ENCODE measurements around the gene DMD.
"Not testable (repeated sequence)": the region's sequence is repeated elsewhere in the genome, so short reads cannot be mapped to it uniquely, and the experiment has no call there.

DMD gene

DNA sequence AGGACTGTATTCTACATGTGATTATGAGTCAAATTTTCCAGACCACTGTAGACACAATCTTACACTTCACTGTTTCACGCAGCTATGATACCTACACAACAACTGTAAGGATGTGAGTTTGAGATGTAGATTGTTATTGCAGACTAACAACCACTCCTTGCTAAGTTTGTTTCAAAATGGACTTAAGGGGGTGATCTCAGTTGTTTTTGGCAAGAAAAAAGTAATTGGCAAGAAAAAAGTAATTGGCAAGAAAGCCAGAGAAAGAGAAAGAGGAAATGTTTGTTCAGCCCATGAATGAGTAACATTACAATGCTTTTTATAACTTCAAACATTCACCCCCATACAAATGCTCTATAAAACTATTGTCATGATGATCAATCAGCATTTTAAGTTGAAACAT lies 466.4 kb downstream of the DMD start:
- no peak overlapping the region for H3K4me3 ChIP-seq (ENCODE audit: low read length)
- DNase-seq (ENCODE audit: low read depth, low spot score) = no peak

DNA sequence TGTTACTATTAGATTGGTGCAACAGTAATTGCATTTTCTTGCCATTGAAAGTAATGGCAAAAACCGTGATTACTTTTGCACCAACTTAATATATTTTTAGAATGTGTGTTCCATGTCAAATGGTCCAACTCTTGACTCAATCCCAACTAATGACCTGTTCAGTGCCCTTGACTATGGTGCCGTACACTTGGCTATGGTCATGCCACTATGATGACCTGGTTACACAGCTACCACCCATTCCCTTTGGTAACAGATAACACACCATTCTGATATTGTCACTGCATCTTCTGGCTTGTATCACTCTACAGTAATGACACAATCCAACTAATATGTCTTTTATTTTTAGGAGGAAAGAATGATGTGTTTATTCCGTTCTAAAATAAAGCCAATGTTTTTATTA lies 469.4 kb downstream of the DMD start:
- no peak overlapping the region for H3K4me3 ChIP-seq (ENCODE audit: low read length)
- DNase-seq (ENCODE audit: low read depth, low spot score) = no peak

DNA sequence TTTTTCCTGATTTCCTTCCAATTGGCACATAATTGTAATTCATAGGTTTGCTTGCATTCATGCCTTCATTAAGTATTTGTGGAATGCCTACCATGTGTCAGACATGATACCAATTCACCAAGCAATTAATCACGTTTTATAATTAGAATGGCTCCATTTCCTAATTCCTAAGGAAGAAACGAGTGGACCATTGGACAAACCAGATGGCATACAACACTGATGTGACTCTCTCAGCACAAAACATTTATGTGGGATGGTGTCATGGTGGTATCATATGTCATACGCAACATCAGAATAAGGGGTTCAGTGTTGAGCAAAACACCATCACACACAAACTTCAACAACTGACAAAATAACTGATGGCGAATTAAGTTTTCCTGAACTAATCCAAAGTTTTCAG lies 502.8 kb downstream of the DMD start:
- DNase-seq (ENCODE audit: low read depth, low spot score) = no peak
- no peak overlapping the region for H3K4me3 ChIP-seq (ENCODE audit: low read length)

DNA sequence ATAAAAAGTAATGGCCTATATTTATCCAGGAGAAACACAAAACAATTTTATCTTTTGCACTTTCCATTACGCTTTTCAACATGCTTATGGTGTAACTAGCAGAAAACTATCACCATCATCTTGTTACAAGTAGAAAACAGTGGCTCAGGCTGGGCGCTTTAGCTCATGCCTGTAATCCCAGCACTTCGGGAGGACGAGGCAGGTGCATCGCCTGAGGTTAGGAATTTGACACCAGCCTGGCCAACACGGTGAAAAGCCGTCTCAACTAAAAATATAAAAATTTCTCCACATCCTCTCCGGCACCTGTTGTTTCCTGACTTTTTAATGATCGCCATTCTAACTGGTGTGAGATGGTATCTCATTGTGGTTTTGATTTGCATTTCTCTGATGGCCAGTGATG lies 506.0 kb downstream of the DMD start:
- not testable (repeated sequence) for DNase-seq (ENCODE audit: low read depth, low spot score); H3K4me3 ChIP-seq (ENCODE audit: low read length)

DNA sequence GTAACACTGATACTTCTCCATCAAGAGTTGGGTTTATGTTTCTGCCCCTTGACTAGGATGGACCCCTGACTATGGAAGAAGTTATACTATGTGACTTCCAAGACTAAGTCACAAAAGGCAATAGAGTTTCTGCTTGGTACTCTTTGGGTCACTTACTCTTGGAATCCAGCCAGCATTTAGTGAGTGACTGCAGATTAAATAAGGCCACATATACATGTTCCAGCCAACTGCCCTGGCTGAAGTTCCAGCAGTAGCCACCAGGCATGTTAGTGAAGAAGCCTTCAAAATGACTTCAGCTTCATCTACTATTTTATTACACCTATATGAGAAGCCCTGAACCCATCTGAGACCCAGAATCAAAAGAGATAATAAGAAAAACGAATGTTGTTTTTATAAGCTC lies 524.0 kb downstream of the DMD start:
- no peak for DNase-seq (ENCODE audit: low read depth, low spot score)
- H3K4me3 ChIP-seq (ENCODE audit: low read length) = no peak overlapping the region

DNA sequence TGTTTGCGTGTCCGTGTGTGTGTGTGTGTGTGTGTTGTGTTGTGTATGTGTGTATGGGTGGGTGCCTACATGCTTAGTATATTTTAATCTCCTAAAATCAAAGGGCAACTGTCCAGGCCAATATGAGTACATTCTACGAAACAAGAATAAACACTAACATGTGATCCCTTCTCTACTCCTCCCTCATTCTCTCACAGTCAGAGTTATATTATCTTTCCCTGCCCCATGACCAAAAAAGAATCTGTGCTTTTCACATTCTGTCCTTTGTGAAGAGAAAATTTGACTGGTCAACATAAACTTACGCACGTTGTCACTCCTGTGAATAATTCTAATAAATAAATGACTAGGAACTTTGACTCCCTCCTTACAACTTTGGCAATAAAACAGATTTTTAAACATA lies 532.9 kb downstream of the DMD start:
- no peak overlapping the region for H3K4me3 ChIP-seq (ENCODE audit: low read length)
- DNase-seq (ENCODE audit: low read depth, low spot score) = no peak

DNA sequence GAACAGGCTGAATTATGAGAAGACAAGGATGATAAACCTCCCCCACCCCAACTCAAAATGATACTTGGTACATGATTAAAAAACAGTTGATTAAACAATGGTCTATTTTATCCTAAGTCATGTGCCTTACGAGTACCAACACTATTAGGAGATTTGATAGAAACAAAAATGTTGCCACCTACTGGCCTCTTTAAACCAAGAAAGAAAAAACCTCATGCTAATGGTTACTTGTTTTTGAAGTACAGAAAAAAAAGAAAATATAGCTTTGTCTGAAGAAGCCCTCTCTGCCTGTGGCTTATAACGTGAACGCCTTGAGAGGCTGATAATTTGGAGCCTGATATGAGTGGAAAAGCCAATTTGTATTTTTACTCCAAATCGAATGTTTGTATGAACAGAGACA lies 538.2 kb downstream of the DMD start:
- no peak overlapping the region for H3K4me3 ChIP-seq (ENCODE audit: low read length)
- peak; percentile 1 for DNase-seq (ENCODE audit: low read depth, low spot score)

DNA sequence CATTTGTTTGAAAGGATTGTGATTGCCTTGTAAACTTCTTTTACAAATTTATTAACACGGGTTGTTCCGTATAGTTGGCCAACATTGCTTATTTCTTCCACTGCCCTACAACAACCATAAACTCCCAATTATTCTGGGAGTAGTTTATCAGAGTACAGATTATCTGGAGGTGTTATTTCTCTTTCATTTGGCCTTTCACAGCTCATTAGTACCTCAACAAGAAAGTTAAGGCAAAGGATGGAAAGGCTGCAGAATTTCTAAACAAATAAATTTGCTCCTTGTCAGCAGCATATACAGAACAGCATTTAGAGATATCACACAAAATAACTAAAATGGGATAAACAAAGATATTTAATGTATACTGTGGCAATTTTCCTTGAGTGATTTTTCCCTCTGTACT lies 548.8 kb downstream of the DMD start:
- H3K4me3 ChIP-seq (ENCODE audit: low read length) = no peak overlapping the region
- DNase-seq (ENCODE audit: low read depth, low spot score) = no peak

DNA sequence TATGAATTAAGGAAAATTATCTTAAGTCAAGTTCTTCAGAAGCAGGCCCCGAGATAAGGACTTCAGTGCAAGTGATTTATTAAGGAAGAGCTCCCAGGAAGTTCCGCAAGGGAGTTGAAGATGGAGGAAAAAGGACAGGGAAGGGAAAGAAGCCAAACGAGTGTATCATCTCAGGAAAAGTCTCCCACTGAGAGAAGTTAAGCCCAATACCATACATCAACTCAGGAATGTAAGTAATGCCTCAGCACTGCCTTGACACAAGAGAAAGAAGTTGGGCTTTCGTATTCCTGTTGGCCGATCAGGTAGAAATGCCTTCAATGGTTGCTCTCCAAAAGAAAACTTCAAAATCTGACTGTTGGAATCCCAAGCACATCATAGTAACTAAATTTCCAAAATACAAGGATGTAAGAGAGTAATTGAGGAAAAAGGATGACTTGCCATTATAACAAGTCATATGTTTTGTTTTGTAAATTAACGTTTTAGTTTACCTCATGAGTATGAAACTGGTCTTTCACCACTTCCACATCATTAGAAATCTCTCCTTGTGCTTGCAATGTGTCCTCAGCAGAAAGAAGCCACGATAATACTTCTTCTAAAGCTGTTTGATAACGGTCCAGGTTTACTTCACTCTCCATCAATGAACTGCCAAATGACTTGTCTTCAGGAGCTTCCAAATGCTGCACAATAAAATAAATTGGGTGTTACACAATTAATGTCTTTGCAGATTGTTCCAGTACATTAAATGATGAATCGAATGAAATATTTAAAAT lies 566.7 kb downstream of the DMD start:
- DNase-seq (ENCODE audit: low read depth, low spot score) = no peak
- H3K4me3 ChIP-seq (ENCODE audit: low read length) = no peak overlapping the region

DNA sequence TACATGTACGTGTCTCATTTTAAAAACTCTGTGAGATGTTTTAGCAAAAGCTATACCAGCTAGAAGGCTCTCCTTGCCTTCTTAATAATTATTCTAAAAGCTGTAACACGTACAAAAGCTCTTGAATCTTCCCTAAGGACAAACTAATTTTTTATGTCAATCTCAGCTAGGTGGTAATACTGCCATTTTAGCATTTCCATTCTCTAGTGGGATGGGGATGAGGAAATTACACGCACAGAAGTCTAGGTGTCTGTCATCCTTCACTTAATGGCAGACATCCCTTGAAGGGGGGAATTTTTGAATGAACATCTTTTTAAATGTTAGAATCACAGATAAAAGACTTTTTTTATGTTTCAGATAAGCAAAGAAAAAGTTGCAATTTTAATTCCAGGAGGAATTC lies 569.1 kb downstream of the DMD start:
- DNase-seq (ENCODE audit: low read depth, low spot score) = no peak
- no peak overlapping the region for H3K4me3 ChIP-seq (ENCODE audit: low read length)

DNA sequence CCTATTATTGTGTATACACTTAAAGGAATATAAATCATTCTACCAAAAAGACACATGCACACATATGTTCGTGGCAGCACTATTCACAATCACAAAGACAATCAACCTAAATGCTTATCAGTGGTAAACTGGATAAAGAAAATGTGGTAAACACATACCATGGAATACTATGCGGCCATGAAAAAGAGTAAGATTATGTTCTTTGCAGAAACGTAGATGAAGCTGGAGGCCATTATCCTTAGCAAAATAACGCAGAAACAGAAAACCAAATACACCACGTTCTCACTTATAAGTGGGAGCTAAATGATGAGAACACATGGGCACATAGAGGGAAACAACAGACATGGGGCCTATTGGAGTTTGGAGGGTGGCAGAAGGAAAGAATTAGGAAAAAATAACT lies 593.2 kb downstream of the DMD start:
- H3K4me3 ChIP-seq (ENCODE audit: low read length) = no peak overlapping the region
- DNase-seq (ENCODE audit: low read depth, low spot score) = no peak

DNA sequence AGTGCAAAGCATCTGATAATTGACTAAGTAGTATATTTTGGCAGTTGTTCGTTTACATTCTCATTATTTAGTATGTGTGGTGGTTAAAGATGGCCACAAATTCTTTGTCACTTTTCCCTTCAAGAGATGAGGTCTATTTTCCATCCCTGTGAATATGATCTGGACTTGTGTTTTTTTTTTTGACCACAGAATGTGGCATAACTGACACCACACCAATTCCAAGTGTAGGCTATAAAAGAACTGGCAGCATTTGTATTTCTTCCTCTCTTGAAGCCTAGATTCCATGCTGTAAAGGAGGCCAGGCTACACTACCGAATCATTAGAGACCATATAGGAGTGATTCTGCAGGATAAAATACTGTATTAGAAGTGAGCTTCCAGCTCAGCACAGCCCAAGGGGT lies 596.6 kb downstream of the DMD start:
- H3K4me3 ChIP-seq (ENCODE audit: low read length) = no peak overlapping the region
- no peak for DNase-seq (ENCODE audit: low read depth, low spot score)

DNA sequence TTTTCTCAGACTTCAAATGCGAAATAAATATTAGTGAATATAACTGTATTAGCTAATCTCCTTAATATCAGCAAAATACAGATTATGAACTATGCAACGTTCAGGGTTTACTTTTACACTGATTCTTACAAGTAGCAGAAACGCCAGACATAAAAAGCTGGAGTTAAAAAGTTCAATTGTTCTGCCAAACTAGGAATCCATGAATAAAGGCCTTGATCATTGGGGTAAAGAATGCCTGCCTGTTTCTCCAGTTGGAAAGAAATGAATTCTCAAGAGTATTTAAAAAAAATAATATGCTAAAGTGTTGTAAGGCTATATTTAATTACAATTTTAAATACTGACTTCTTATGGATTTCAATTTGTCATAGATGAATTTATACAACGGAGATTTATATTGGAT lies 612.2 kb downstream of the DMD start:
- no peak overlapping the region for H3K4me3 ChIP-seq (ENCODE audit: low read length)
- DNase-seq (ENCODE audit: low read depth, low spot score) = no peak

DNA sequence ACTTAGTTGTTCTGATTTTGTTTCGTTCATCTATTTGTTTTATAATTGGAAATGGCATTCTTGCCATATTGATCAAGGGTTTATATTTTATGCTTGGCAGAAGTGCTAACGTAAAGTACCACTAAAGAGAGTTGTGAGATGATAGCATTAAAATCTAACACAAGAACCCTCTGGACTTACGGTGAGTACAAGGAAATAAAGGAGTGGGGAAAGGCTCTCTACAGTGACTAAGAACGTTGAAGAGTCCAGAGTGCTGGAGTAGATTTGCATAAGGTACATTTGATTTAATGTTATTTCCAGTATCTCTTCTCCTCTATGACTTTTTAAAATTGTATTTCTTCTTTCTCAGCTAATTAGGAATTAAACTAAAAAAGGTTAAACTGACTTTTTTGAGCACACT lies 612.6 kb downstream of the DMD start:
- H3K4me3 ChIP-seq (ENCODE audit: low read length) = no peak overlapping the region
- DNase-seq (ENCODE audit: low read depth, low spot score) = no peak

DNA sequence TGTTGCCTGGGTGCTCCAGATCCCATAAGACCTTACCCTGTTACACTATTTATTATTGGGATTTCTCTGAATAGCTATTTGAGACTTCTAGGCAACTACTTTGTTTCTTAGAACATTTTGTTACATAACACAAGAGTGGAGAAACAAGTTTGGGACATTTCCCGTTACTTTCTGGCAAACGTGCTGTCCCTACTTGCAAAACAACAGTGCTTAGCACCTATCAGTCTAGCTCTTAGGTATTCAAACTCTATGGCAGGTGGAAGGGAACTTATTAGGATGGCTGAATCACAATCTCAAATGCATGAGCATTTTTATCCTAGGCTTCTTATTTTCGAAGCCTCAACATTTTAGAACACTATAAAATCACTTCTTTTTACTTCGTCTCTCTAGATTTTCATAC lies 613.6 kb downstream of the DMD start:
- no peak overlapping the region for H3K4me3 ChIP-seq (ENCODE audit: low read length)

DNA sequence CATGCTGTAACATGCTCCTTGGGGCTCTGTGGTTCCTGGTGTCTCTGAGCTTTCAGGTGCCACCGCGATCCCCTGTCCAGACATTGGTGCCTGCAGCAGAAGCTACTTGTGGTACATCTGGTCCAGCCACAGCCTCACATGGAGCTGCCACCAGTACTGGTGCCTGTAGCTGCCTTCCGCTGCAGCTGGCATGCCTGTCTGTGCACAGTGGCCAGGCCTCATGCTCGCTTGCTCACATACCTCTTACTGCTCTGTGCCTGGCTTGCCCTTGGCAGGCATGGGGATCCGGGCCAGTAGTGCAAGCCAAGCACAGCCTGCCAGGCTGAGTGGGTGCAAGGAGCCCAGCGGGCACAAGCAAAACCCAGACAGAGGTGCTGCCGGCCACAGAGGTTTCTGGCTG lies 618.6 kb downstream of the DMD start:
- H3K4me3 ChIP-seq (ENCODE audit: low read length) = no peak overlapping the region
- no peak for DNase-seq (ENCODE audit: low read depth, low spot score)

More for the DNA sequence above, 613.6 kb downstream of the DMD start:
- DNase-seq (ENCODE audit: low read depth, low spot score) = no peak

DNA sequence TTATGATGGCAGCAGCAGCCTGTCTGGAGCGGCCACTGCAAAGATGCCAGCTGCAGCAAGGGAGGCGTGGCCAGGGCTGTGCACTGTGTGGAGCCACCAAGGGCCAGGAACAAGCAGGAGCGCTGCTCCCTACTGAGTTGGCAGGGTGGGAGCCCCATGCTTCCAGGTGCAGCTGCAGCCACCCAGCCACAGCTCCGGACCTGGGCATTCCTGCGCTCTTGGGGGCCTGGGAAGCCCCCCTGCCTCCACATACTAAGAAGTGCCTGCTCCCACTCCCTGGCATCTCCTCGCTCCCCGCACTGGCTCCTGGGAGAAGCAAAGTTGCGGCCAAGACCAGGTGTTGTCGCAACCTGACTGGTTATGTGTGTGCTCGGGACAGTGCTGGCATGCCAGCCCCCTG lies 619.8 kb downstream of the DMD start:
- no peak for DNase-seq (ENCODE audit: low read depth, low spot score)
- H3K4me3 ChIP-seq (ENCODE audit: low read length) = no peak overlapping the region

DNA sequence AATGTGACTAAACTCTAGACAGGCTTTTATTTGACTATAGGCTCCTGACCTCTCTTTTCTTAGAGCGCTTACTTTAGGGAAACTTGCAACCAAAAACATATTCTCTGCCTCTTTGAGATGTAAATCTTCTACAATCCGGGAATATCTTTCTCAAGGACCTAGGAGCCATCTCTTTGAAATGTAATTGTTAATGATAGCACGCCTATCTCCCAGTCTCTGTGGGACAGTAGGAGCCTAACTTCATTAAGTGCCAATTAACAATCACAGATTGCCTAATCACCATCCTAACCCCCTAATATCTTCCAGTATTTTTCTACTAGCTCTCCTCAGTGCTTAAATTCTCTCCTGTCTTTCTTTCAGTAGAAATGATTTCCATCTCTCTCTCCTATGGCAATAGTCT lies 628.6 kb downstream of the DMD start:
- no peak for DNase-seq (ENCODE audit: low read depth, low spot score)

DNA sequence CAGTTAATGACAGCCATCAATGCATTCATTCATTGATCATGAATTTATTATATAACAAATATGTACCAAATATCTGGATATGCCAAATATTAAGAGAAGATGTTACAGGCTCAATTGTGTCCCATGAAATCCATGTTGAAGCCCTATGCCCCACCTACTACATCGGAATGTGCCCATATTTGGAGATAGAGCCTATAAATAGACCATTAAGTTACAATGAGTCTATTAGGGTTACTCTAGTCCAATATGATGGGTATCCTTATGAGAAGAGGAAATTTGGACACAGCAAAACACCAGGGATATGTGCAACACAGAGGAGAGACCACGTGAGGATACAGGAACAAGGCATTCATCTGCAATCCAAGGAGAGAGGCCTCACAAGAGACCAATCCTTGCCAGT lies 634.5 kb downstream of the DMD start:
- H3K4me3 ChIP-seq (ENCODE audit: low read length) = no peak overlapping the region
- no peak for DNase-seq (ENCODE audit: low read depth, low spot score)

More for the DNA sequence above, 628.6 kb downstream of the DMD start:
- H3K4me3 ChIP-seq (ENCODE audit: low read length) = no peak overlapping the region

DNA sequence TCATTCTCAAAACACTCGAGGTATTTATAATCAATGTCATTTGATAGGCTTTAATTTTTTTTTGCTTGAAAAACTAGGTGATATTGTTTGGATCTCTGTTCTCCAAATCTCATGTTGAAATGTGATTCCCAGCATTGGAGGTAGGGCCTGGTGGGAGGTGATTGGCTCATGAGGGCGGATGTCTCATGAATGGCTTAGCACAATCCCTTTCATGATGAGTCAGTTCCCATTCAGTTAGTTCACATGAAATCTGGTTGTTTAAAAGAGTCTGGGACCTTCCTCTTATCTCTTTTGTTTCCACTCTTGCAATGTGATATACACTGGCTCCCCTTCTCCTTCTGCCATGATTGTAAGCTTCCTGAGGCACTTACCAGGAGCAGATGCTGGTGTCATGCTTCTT lies 638.7 kb downstream of the DMD start:
- H3K4me3 ChIP-seq (ENCODE audit: low read length) = no peak overlapping the region
- DNase-seq (ENCODE audit: low read depth, low spot score) = no peak

DNA sequence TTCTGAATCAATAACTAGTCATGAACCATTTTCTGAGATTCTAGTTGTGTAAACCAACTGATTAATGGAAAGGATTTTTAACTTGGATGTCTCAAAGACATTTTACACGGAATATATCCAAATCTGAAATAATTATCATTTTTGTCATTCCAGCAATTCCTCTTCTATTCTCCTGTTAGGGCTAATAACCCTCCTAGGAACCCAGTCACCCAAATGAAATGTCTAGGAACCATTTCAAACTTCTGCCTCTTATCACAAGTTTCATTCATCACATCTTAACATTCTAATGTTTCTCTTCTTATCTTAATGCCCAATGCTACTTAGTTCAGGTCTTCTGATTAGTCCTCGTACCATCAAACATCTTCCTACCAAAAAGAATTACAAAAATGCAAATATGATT lies 639.8 kb downstream of the DMD start:
- DNase-seq (ENCODE audit: low read depth, low spot score) = no peak
- no peak overlapping the region for H3K4me3 ChIP-seq (ENCODE audit: low read length)

DNA sequence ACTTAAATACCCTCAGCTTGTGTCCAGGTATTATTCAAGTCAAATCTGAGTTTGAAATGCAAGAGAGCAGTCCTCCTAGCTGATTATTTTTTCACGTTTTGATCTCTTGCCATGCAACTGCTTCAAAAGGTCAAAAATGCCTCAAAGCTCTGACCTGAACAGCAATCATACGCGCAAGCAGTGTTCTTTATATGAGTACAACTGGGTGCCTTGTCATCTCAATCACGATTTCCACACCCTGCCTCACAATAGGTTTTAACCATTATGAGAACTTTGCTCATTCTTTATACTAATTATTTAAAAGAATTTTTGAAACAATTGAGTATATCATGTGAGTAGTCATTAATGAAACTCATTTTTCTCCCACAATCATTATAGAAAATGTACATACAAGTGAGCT lies 649.1 kb downstream of the DMD start:
- DNase-seq (ENCODE audit: low read depth, low spot score) = no peak
- no peak overlapping the region for H3K4me3 ChIP-seq (ENCODE audit: low read length)

All from Jurkat, Clone E6-1 (cell line).